Adrenal gland (tissue), 5 donors: ENCODE data around the gene EPS8L1.

Source experiments
- CTCF ChIP-seq, 6 experiments: fragments of 450-650 bp in 4 of 6; fragments of 200-600 bp in 2 of 6; sonication (generic) in 1 of 6; IDR thresholded peaks; 1 replicate in 5 of 6; 2 replicates in 1 of 6; pipeline versions ENCODE4 v1.5.1 to v1.8.0; 2016 to 2021; ENCODE audit warnings: antibody characterized with exemption in 6 of 6, mild to moderate bottlenecking in 2 of 6, moderate library complexity in 1 of 6
- POLR2A ChIP-seq, 2 donors: fragments of 450-650 bp; IDR thresholded peaks; one replicate each; pipeline ENCODE4 v1.6.1; 2017; ENCODE audit warnings: antibody characterized with exemption in 2 of 2, mild to moderate bottlenecking in 2 of 2, moderate library complexity in 1 of 2
- donor health status: DM: no; HTN: no; CAD: no.

DNA sequence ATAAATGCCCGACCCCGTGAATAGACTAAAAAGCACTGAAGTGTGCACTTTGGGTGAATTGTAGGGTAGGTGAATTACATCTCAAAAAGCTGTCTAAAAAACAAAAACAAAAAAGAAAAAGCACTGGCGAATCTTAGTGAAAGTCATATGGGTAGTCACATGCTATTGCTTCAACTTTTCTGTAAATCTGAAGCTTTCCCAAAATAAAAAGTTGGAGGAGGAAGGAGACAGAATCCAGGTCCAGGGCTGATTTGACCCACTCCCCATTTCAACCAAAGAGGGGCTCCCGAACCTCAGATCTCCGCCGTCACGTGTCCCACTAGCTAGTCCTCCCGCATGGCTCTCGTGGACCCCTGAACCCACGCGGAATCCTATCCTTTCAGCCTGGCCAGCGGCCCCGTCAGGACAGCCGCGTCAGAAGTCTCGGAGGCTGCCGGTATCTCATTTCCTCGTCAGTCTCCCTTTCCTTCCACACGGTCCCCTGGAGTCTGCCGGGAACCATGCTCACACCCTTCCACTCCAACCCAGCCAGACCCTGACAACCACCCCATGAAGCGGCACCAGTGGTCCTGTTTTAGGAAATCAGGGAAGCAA is 35.7 kb downstream of the EPS8L1 start:
- TF ChIP-seq POLR2A (IDR thresholded peaks at IDR 0.05): no peak
- no peak for TF ChIP-seq CTCF (IDR thresholded peaks at IDR 0.05)
